CD4-positive, alpha-beta T cell (primary cell): ENCODE data around the gene DESI1. TPM values are rescaled to one million over a fixed set of nuclear protein-coding genes. Genes with fewer than 3 reads are reported as not detected.

ENCODE experiments used
- ATAC-seq: fragments of 200-7000 bp; cut with Tn5 transposase; one replicate; pipeline ENCODE4 v1.10.0; 2022; ENCODE audit warnings: mild to moderate bottlenecking; ENCODE audit not compliant: poor library complexity
- CTCF ChIA-PET: fragments of 350-600 bp; sonication (Branson Sonifier 250); formaldehyde crosslinking; loops from one replicate; lab custom pipeline; 2021; ENCODE audit warnings: antibody characterized with exemption, inconsistent platforms; lab: Charles Lee
- POLR2A ChIA-PET: fragments of 350-600 bp; sonication (Branson Sonifier 250); formaldehyde crosslinking; loops from one replicate; lab custom pipeline; 2021; ENCODE audit warnings: antibody characterized with exemption, inconsistent platforms; lab: Charles Lee
- DNase-seq, 14 experiments: peaks; one replicate each; pipeline ENCODE4 v3.0.0-alpha.2; 2013 to 2020; ENCODE audit warnings: mixed read lengths in 2 of 14
- H3K27ac ChIP-seq, 2 donors: one replicate each; pipeline versions ENCODE4 v1.5.1 to v1.7.0; 2013; ENCODE audit warnings: low read length in 2 of 2, low read depth in 1 of 2, mild to moderate bottlenecking in 1 of 2
- H3K27me3 ChIP-seq, 2 experiments: 1 replicate in 1 of 2; 2 replicates in 1 of 2; pipeline versions ENCODE4 v1.6.1 to v1.7.0; 2013; ENCODE audit warnings: low read length in 2 of 2, control low read depth in 1 of 2, mild to moderate bottlenecking in 1 of 2, moderate library complexity in 1 of 2; ENCODE audit not compliant: insufficient read depth in 2 of 2, control insufficient read depth in 1 of 2
- H3K36me3 ChIP-seq: one replicate; pipeline ENCODE4 v1.6.1; 2013; ENCODE audit warnings: low read length, control low read depth; ENCODE audit not compliant: insufficient read depth
- H3K4me1 ChIP-seq: one replicate; pipeline ENCODE4 v1.6.1; 2013; ENCODE audit warnings: low read length, control low read depth; ENCODE audit not compliant: insufficient read depth
- H3K4me3 ChIP-seq: one replicate; pipeline ENCODE4 v1.5.1; 2013; ENCODE audit warnings: mild to moderate bottlenecking, low read length, moderate library complexity
- H3K9me3 ChIP-seq, 2 experiments: 1 replicate in 1 of 2; 2 replicates in 1 of 2; pipeline versions ENCODE4 v1.6.1 to v1.7.0; 2013; ENCODE audit warnings: low read length in 2 of 2, mild to moderate bottlenecking in 2 of 2, control low read depth in 1 of 2, moderate library complexity in 1 of 2; ENCODE audit not compliant: control insufficient read depth in 1 of 2, insufficient read depth in 1 of 2
- H3K27ac Mint-ChIP-seq: one replicate; pipeline ENCODE4 v1.8.0; 2020; ENCODE audit warnings: mixed read lengths
- H3K27me3 Mint-ChIP-seq: one replicate; pipeline ENCODE4 v1.8.0; 2021; ENCODE audit warnings: mixed read lengths
- H3K36me3 Mint-ChIP-seq: one replicate; pipeline ENCODE4 v1.8.0; 2021; ENCODE audit warnings: low read depth, mixed read lengths
- H3K4me1 Mint-ChIP-seq: one replicate; pipeline ENCODE4 v1.8.0; 2021; ENCODE audit warnings: low read depth, mixed read lengths
- H3K4me3 Mint-ChIP-seq: one replicate; pipeline ENCODE4 v1.8.0; 2020; ENCODE audit warnings: mild to moderate bottlenecking, mixed read lengths
- H3K9me3 Mint-ChIP-seq: one replicate; pipeline ENCODE4 v1.8.0; 2020; ENCODE audit warnings: mixed read lengths
- CTCF ChIP-seq: fragments of 200-600 bp; IDR thresholded peaks from one replicate; pipeline ENCODE4 v1.8.0; 2022; ENCODE audit warnings: antibody characterized with exemption, mild to moderate bottlenecking
- intact Hi-C, 2 experiments: fragments of 100-400 bp; cut with DNase I in 1 of 2; cut with micrococcal nuclease in 1 of 2; formaldehyde crosslinking; loops; one replicate each; pipeline versions ENCODE4 v1.15.1 to v1.9.0; 2023 to 2025; cut with DNase I, micrococcal nuclease
- total RNA-seq, 174 experiments: library from RNA in 2 of 174; stranded (reverse) in 2 of 174; gene quantifications; one replicate each; pipeline ENCODE4 v1.2.3 and lab custom pipeline; 2021 to 2026

DESI1 gene
- total RNA-seq, 2 experiments from 2014 or later: 12.7 to 13.0 TPM

DNA sequence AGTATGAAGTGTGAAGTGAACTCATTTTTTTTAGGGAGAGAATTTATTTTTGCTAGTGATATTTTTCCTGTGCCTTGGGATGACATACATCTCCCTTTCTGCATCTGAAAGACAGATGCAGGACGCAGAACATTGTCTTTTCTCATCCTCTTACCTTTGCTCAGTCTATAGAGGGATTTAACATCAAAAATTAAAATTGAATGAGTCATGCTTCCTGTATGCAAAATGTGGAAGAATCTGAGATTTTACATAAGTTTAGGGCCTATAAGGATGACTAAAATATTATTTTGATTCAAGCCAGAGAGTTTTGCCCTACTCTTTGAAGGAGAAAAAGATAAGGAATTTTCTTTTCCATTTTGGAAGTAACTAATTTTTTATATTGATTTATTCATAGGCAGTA is 27.6 kb upstream of the DESI1 start:
- H3K9me3 Mint-ChIP-seq: no peaks in the 10 kb centered on the region
- POLR2A ChIA-PET: interaction anchor here (1.0 kb wide), 1 partner anchor 19 kb away, joined by 3 read pairs; no protein-coding TSS in a partner anchor
- CTCF ChIA-PET: no interaction called here
- H3K27me3 Mint-ChIP-seq: no peaks in the 10 kb centered on the region
- Histone ChIP-seq H3K27me3 (no peaks in the 10 kb centered on the region), H3K4me3 (no peak overlapping the region), H3K9me3 (no peaks in the 10 kb centered on the region), H3K36me3 (peaks cover 88% of the 10 kb centered on the region), H3K27ac (no peak overlapping the region), H3K4me1 (no peaks in the 10 kb centered on the region)
- H3K36me3 Mint-ChIP-seq: peaks cover 82% of the 10 kb centered on the region
- H3K27ac Mint-ChIP-seq: peak overlapping the region; percentile 20
- no peak for TF ChIP-seq CTCF
- no peak for DNase-seq
- no peak for ATAC-seq
- H3K4me3 Mint-ChIP-seq: no peak overlapping the region
- peaks cover 6% of the 10 kb centered on the region for H3K4me1 Mint-ChIP-seq
- intact Hi-C loops: no loop called here

GRCh38 chr22:41647771-41648170 is 26.9 kb upstream of the DESI1 start:
- TF ChIP-seq CTCF: no peak
- ChIA-PET POLR2A (no interaction called here), CTCF (no interaction called here)
- intact Hi-C loops: no loop called here
- no peak overlapping the region for H3K4me3 ChIP-seq
- H3K27ac Mint-ChIP-seq: no peak overlapping the region
- H3K4me3 Mint-ChIP-seq: no peak overlapping the region
- H3K4me1 ChIP-seq: no peaks in the 10 kb centered on the region
- no peaks in the 10 kb centered on the region for H3K27me3 Mint-ChIP-seq
- no peaks in the 10 kb centered on the region for H3K27me3 ChIP-seq
- peaks cover 88% of the 10 kb centered on the region for H3K36me3 ChIP-seq
- H3K27ac ChIP-seq: no peak overlapping the region
- H3K9me3 Mint-ChIP-seq: no peaks in the 10 kb centered on the region
- peaks cover 80% of the 10 kb centered on the region for H3K36me3 Mint-ChIP-seq
- DNase-seq (no peak), ATAC-seq (no peak)
- no peaks in the 10 kb centered on the region for H3K9me3 ChIP-seq
- peaks cover 6% of the 10 kb centered on the region for H3K4me1 Mint-ChIP-seq

DNA sequence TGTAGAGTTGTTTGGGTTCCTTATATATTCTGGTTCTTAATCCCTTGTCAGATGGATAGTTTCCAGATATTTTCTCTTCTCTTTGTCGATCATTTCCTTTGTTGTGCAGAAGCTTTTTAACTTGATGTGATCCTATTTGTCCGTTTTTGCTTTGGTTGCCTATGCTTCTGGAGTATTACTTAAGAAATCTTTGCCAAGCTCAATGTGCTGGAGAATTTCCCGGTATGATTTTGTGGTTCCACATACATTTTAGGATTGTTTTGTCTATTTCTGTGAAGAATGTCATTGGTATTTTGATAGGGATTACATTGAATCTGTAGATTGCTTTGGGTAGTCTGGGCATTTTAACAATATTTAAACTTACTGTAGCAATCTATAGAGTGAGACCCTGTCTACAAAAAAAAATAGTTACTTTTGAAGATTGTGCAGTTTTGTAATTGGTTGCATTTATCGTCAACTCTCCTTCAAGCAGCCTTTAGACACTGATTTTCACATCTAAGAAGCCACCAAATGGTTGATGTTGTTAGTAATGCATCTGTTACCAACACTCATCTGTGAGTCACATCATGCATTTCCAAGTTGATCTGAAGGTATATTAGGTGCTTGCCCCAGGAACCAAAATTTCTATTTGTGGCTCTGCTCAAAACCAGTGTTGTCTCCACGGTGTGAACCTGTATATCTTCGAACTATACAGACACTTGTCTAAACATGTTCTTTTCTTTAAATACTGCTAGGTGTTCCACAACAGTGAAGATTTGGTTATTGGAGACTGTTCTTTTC is 21.7 kb upstream of the DESI1 start:
- Mint-ChIP-seq H3K4me3 (no peak overlapping the region), H3K9me3 (no peaks in the 10 kb centered on the region), H3K4me1 (peaks cover 9% of the 10 kb centered on the region), H3K36me3 (peaks cover 81% of the 10 kb centered on the region), H3K27me3 (no peaks in the 10 kb centered on the region), H3K27ac (no peak overlapping the region)
- DNase-seq (no peak), ATAC-seq (no peak)
- intact Hi-C loops: no loop called here
- H3K27ac ChIP-seq: no peak overlapping the region
- CTCF ChIA-PET: no interaction called here
- H3K9me3 ChIP-seq: no peaks in the 10 kb centered on the region
- no peaks in the 10 kb centered on the region for H3K27me3 ChIP-seq
- H3K36me3 ChIP-seq: peaks cover 80% of the 10 kb centered on the region
- TF ChIP-seq CTCF: no peak
- no peaks in the 10 kb centered on the region for H3K4me1 ChIP-seq
- POLR2A ChIA-PET: no interaction called here
- no peak overlapping the region for H3K4me3 ChIP-seq
